HG03103 (cell line): ENCODE measurements around the gene THSD4.
"Not testable (repeated sequence)": the region's sequence is repeated elsewhere in the genome, so short reads cannot be mapped to it uniquely, and the experiment has no call there.

ENCODE experiments used
- ATAC-seq: cut with Tn5 transposase; IDR thresholded peaks from one replicate; pipeline ENCODE4 v1.9.1; 2021; ENCODE audit warnings: low read depth; ENCODE audit not compliant: unreplicated experiment

THSD4 gene

GRCh38 chr15:71362556-71362955 is 247.3 kb downstream of the THSD4 start:
- no peak for ATAC-seq

- ATAC-seq: no peak
These were observed 248.0 kb downstream of the THSD4 start for GRCh38 chr15:71362987-71363968.

- ATAC-seq: no peak
These were observed 248.9 kb downstream of the THSD4 start for GRCh38 chr15:71364117-71364584.

GRCh38 chr15:71366522-71366921 is 251.3 kb downstream of the THSD4 start:
- no peak for ATAC-seq

GRCh38 chr15:71366926-71367325 is 251.7 kb downstream of the THSD4 start:
- no peak for ATAC-seq

- not testable (repeated sequence) for ATAC-seq
These were observed 252.5 kb downstream of the THSD4 start for GRCh38 chr15:71367737-71368136.

- ATAC-seq: not testable (repeated sequence)
These were observed 257.5 kb downstream of the THSD4 start for GRCh38 chr15:71372769-71373168.

- ATAC-seq: no peak
These were observed 258.6 kb downstream of the THSD4 start for GRCh38 chr15:71373917-71374316.

GRCh38 chr15:71374607-71375352 is 259.5 kb downstream of the THSD4 start:
- ATAC-seq: no peak

- no peak for ATAC-seq
These were observed 260.7 kb downstream of the THSD4 start for GRCh38 chr15:71375934-71376333.

- no peak for ATAC-seq
These were observed 264.6 kb downstream of the THSD4 start for GRCh38 chr15:71379893-71380292.

GRCh38 chr15:71380345-71380744 is 265.1 kb downstream of the THSD4 start:
- no peak for ATAC-seq

- no peak for ATAC-seq
These were observed 269.2 kb downstream of the THSD4 start for GRCh38 chr15:71384501-71384900.

GRCh38 chr15:71385026-71385425 is 269.8 kb downstream of the THSD4 start:
- ATAC-seq: no peak

- ATAC-seq: no peak
These were observed 270.2 kb downstream of the THSD4 start for GRCh38 chr15:71385457-71385856.

GRCh38 chr15:71386005-71386404 is 270.7 kb downstream of the THSD4 start:
- no peak for ATAC-seq

GRCh38 chr15:71386448-71387236 is 271.4 kb downstream of the THSD4 start:
- ATAC-seq: no peak

GRCh38 chr15:71387810-71388209 is 272.5 kb downstream of the THSD4 start:
- ATAC-seq: no peak

- ATAC-seq: no peak
These were observed 274.8 kb downstream of the THSD4 start for GRCh38 chr15:71390096-71390495.

GRCh38 chr15:71391421-71392088 is 276.3 kb downstream of the THSD4 start:
- ATAC-seq: no peak
